GM19023 (cell line): ENCODE measurements around the gene CARNS1.

Experiments
- ATAC-seq: cut with Tn5 transposase; IDR thresholded peaks from one replicate; pipeline ENCODE4 v1.9.1; 2021; ENCODE audit warnings: mild to moderate bottlenecking, moderate library complexity; ENCODE audit not compliant: unreplicated experiment

The CARNS1 gene

GRCh38 chr11:67440229-67441097, 25.0 kb downstream of the CARNS1 start:
- no peak for ATAC-seq

DNA sequence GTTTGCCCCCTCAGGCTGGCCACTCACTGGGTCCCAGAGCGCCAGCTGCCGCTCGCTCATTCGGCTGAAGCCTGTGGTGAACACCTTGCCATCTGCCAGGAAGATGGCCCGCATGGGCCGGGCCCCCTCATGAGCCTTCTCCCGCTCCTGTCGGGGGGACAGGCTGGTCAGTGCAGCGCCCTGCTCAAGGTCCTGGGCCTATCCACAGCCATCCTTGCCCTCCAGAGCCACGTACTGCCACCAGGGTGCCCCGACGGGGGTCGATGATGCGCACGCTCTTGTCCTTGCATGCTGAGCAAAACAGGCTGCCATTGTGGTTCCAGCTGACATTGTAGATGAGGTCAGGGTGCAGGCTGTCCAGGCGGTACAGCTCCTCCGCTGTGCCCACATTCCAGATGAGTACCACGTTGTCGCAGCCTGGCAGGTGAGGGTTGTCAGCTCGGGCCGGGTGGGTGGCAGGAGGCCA, 25.7 kb downstream of the CARNS1 start:
- ATAC-seq, result no peak

GRCh38 chr11:67441731-67442351, 26.4 kb downstream of the CARNS1 start:
- ATAC-seq, result no peak

GRCh38 chr11:67442504-67443404, 27.3 kb downstream of the CARNS1 start:
- no peak for ATAC-seq

- no peak for ATAC-seq
These were observed 30.0 kb downstream of the CARNS1 start for GRCh38 chr11:67445515-67445914.

DNA sequence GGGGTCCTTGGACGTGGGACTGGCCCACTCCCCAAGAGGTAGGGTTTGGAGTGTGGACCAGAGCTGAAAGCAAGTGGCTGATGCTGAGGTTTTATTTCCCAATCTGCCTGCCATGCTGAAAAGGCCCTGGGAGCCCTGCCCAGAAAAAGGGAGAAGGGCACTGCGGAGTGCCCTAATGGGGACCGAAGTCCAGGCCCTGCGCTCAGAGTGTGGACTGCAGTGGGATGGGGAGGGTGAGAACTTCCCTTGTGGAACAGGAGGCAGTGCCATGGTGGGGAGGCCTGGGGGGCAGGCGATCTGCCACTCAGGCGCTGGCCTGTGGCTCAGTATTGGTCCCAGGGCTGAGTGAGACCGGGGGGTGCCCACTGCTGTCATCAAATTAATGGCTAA, 32.7 kb downstream of the CARNS1 start:
- no peak for ATAC-seq

GRCh38 chr11:67449116-67449844, 33.8 kb downstream of the CARNS1 start:
- no peak for ATAC-seq

DNA sequence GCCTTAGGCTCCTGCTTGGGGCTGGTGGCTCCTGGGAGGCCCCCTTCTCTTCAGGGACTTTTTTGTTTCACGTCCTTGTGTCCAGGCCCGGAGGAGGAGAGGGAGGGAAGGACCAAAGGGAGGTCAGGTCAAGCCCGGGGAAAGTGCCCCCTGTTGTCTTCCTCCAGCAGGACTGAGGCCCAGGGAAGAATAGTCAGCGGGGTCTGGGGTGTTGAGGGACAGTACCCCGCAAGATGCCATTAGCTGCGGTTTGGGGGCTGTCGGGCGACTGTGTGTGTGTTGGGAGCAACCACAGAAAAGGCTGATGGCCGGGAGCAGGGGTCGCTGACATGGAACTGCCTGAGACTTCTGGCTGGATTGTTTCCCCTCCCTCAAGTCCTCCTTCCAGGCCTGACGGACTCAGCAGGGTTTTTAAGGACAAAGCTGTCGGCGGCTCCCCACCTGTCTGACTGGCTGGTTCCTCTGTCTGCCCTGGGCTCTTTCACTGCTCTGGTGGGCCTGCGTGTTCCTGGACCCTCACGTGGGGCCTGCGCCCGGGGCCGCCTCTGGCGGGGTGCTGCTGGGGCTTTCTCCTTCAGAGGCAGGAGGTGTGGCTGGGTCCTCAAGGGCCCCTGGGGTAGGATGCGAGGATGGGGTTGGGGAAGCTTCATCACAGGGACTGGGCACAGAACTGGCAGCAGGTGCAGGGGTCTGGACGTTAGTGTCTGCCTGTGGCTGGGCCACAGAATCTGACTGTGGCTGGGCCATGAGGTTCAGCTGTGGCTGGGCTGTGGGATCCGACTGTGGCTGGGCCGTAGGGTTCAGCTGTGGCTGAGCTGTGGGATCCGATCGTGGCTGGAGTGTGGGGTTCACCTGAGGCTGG, 35.5 kb downstream of the CARNS1 start:
- no peak for ATAC-seq

GRCh38 chr11:67451658-67451976, 36.1 kb downstream of the CARNS1 start:
- no peak for ATAC-seq

DNA sequence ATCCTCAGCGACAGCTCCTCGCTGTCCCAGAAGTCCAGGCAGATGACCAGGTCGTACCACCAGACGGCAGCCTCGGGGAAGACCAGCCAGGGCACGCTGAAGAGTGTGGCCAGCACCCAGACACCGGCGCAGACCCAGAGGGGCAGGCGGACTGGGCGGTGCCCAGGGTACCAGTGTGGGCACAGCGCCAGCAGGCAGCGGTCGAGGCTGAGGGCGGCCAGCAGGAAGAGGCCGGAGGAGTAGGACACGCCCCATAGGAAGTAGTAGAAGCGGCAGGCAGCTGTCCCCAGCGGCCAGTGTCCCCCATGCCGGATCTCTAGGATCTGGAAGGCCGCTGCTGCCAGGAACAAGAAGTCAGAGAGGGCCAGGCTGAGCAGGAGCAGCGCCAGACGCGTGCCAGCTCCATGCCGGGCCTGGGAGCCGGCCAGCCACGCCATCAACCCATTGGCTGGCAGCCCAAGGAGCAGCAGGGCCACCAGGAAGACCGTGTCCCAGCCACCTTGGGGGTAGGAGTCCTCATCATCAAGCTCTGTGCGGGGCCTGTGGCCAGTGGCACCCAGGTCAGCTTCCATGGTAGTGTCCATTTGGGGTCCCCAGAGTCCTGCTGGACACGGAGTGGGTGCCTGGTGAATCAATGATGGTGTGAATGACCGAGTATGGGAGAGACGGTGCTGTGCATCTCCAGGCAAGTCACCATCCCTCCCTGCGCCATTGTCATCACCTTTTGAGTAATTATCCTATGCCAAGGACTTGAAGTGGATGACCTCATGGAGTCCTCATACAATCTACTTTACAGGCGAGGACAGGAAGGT, 36.9 kb downstream of the CARNS1 start, which contains the start of gene GPR152:
Gene GPR152 (minus strand): TSS at position 589 of the 812 bp plus-strand sequence. CDS start 5 bp downstream, at position 584.
- no peak for ATAC-seq

- ATAC-seq, result no peak
These were observed 38.6 kb downstream of the CARNS1 start for GRCh38 chr11:67453816-67454732.

DNA sequence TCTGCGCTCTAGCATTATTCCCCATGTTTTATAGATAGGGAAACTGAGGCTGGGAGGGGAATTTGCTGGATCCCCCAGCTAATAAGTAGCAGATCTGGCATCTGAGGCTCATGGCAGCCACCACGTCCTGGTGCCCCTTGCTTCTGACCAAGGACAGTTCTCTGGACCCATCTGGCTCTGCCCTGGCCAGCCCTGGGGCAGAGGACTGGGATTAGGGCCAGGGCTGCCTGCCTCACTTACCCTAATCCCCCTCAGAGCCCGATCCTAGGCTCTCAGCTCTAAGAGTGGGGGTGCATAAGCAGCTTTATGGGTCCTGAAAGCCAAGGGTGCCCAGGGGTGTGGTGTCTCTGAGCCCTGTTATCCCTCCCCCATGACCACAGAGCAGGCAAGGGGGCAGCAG, 39.6 kb downstream of the CARNS1 start, which contains the start of gene CABP4:
Gene CABP4 (plus strand): TSS at position 301 of the 400 bp plus-strand sequence. CDS start 70 bp downstream, at position 371.
- ATAC-seq, result no peak

DNA sequence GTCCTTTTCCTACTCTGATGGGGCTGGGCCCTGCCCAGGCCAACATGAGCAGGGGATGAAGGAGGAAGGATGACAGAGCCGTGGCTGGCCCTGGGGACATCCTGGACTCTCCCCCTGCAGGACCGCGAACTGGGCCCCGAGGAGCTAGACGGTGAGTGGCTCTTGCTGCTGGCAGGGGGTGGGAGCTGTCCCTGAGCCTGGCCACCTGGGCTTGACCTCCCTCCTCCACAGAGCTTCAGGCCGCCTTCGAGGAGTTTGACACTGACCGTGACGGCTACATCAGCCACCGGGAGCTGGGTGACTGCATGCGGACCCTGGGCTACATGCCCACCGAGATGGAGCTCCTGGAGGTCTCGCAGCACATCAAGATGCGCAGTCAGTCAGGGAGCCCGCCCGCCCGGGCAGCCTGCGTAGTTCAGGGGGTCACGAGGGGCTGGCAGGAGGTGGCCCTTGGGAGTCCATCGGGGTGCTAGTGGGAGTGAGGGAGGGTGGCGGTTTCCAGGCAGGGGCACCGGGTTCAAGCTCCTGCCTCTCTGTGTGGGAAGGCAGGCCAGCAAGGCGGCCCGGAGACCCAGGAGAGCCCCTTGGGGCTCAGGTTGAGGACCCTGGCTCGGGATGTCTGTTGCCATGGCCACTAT, 40.7 kb downstream of the CARNS1 start:
- no peak for ATAC-seq

- no peak for ATAC-seq
These were observed 42.0 kb downstream of the CARNS1 start for GRCh38 chr11:67457453-67457852.

- ATAC-seq, result no peak
These were observed 42.8 kb downstream of the CARNS1 start for GRCh38 chr11:67458266-67458665.

DNA sequence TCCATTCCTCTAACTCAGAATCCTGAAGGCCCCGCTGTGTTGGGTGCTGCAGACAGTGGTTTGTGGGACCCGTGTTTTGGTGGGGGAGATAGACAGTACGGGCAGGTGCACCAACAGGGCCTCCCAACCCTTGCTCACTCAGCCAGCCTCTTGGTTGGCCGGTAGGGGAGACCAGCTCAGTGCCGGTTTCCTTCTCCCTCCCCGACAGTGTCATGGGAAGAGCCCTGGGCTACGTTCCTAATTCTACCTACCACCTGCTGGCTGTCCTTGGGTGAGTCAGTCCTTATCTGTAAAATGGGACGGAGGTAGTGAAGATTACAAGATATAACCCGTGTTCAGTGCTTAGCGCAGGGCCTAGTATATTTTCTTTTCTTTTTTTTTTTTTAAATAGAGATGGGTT, 47.7 kb downstream of the CARNS1 start:
- ATAC-seq, result no peak
